Measurements from ENCODE around the gene COL1A1. TPM values are rescaled to one million over a fixed set of nuclear protein-coding genes. Genes with fewer than 3 reads are reported as not detected.

The COL1A1 gene
- total RNA-seq, 1 donor from 2014 or later = 10.1 TPM

DNA sequence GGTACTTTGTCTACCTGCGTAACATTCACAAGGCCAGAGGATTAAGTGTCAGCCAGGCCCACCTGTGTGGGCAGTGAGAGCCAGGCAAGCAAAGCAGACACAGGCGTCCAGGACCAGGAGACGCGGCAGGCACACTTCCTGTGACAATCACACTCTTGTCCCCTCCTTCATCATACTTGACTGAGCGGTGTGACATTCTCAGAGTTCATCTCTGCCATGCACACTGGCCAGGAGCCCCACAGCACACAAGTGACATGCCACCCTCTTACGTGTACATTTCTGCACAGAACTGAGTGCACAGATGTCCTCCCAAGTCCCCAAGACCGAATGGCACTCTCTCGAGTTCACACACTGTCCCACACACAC lies 59.7 kb downstream of the COL1A1 start:
- peaks cover 12% of the 10 kb centered on the region for H3K36me3 Mint-ChIP-seq (ENCODE audit: unreplicated experiment)
- H3K27ac Mint-ChIP-seq (ENCODE audit: unreplicated experiment) = no peak overlapping the region

DNA sequence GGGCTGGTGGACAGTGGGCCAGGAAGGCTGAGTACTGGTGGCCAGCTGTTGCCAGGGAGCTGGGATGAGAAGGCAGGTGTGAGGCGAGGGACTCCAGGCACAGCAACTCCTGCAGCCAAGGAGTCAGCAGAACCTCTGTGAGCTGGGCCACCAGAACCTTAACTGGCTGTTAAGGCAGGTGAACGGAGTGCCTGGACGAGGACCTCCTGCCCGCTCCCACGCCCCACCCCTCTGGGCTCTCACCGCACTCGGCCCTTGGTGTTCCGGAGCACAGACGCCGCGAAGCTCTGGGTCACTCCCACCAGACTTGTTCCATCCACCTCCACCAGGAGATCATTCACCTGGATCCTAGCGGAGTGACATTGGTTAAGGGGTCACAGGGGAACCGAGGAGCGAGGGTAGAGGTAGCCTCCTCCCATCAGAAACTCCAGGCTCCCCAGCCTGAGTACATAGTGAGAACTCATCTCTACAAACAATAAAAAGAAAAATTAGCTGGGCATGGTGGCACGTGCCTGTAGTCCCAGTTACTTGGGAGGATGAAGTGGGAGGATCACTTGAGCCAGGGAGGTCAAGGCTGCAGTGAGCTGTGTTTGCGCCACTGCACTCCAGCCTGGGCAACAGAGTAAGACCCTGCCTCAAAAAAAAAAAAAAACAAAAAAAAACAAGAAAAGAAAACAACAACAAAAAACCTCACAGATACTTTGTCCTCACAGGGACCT lies 60.2 kb downstream of the COL1A1 start:
- Mint-ChIP-seq H3K27ac (ENCODE audit: unreplicated experiment) (peak overlapping the region; percentile 52), H3K4me3 (ENCODE audit: unreplicated experiment) (peak overlapping the region; percentile 25), H3K9me3 (ENCODE audit: unreplicated experiment) (peaks cover 13% of the 10 kb centered on the region), H3K36me3 (ENCODE audit: unreplicated experiment) (peaks cover 12% of the 10 kb centered on the region), H3K4me1 (ENCODE audit: low read depth, unreplicated experiment) (peaks cover 22% of the 10 kb centered on the region), H3K27me3 (ENCODE audit: unreplicated experiment) (peaks cover 30% of the 10 kb centered on the region)
- TF ChIP-seq, protein P1, sequence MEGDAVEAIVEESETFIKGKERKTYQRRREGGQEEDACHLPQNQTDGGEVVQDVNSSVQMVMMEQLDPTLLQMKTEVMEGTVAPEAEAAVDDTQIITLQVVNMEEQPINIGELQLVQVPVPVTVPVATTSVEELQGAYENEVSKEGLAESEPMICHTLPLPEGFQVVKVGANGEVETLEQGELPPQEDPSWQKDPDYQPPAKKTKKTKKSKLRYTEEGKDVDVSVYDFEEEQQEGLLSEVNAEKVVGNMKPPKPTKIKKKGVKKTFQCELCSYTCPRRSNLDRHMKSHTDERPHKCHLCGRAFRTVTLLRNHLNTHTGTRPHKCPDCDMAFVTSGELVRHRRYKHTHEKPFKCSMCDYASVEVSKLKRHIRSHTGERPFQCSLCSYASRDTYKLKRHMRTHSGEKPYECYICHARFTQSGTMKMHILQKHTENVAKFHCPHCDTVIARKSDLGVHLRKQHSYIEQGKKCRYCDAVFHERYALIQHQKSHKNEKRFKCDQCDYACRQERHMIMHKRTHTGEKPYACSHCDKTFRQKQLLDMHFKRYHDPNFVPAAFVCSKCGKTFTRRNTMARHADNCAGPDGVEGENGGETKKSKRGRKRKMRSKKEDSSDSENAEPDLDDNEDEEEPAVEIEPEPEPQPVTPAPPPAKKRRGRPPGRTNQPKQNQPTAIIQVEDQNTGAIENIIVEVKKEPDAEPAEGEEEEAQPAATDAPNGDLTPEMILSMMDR (IDR thresholded peaks at IDR 0.05; ENCODE audit: partially characterized antibody, unreplicated experiment) = no peak
- DNase-seq = no peak

More for the DNA sequence above, 59.7 kb downstream of the COL1A1 start:
- Mint-ChIP-seq H3K4me1 (ENCODE audit: low read depth, unreplicated experiment) (peaks cover 26% of the 10 kb centered on the region), H3K9me3 (ENCODE audit: unreplicated experiment) (peaks cover 15% of the 10 kb centered on the region), H3K4me3 (ENCODE audit: unreplicated experiment) (no peak overlapping the region), H3K27me3 (ENCODE audit: unreplicated experiment) (peaks cover 30% of the 10 kb centered on the region)
- DNase-seq = no peak
- TF ChIP-seq, protein P1 (IDR thresholded peaks at IDR 0.05; ENCODE audit: partially characterized antibody, unreplicated experiment) = no peak

DNA sequence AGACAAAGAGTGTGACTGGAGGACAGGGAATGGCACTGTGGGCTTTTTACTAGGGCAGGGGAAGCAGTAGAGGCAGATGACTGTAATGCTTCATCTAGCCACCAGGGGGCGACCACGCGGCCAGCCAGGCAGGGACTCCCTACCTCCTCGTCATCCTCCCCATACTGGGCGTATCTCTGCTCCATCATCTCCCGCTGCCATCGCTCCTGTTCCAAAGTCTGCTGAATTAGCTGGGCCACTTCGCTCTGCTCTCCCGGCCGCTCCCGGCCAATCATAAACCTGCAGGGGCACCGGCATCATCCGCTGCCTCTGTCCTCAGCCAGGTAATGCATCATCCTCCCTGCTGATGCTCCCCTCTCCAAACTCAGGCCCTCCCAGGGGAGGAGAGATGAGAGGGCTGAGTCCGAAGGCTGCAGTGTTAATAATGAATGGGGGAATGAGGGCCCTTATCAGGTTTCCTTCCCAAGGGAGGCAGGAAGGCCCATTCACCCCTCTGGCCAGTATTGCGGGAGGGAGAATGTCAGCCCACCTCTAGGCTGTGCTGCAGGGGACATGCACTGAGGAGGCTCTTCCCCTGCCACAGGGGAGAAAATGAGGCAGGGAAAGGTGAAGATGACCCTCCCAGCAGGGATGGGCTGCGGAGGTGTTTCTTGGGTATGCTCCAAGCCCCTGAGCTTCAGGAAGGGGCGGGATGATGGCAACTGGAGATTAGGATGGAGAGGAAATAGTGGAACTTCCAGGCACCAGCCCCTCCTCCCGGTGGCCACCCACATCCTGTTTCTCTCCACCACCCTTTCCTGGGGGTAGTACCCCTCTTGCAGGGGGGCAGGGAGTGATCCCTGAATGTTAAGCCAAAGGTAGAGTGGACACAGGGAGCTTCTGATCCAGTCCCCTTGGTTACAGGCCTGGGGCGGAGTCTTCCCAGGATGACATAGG lies 61.2 kb downstream of the COL1A1 start:
- peaks cover 13% of the 10 kb centered on the region for H3K9me3 Mint-ChIP-seq (ENCODE audit: unreplicated experiment)
- peaks cover 12% of the 10 kb centered on the region for H3K36me3 Mint-ChIP-seq (ENCODE audit: unreplicated experiment)
- DNase-seq = peak; percentile 89
- peaks cover 21% of the 10 kb centered on the region for H3K4me1 Mint-ChIP-seq (ENCODE audit: low read depth, unreplicated experiment)
- peak overlapping the region; percentile 71 for H3K4me3 Mint-ChIP-seq (ENCODE audit: unreplicated experiment)
- H3K27ac Mint-ChIP-seq (ENCODE audit: unreplicated experiment) = peak overlapping the region; percentile 86
- TF ChIP-seq, protein P1 (IDR thresholded peaks at IDR 0.05; ENCODE audit: partially characterized antibody, unreplicated experiment) = peak; percentile 97
- peaks cover 28% of the 10 kb centered on the region for H3K27me3 Mint-ChIP-seq (ENCODE audit: unreplicated experiment)

DNA sequence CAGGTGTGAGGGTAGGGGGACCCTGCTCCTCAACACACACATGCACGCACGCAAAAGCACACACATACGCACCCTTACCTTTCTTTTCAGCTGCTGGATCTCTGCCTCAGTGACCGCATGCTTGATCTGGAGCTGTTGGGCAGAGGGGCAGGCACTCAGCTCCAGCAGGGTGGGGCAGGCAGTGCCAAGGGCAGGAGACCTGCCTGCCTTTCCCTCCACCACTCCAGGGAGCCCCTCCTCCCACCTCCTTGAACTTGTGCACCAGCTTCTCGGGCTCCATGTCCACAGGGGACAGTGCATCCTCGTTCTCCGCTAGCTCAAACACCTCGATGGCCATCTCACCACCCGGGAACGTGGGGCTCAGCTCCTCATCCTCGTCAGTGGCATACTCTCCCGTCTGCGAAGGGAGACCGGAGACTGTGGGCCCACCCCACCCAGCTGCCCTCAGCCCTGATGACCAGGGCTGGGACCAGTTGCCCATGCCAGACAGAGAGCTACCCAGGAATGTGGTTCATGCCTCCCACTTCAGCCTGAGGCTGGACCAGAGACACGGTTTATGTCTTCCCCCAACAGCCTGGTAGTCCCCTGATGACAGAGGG lies 62.1 kb downstream of the COL1A1 start:
- TF ChIP-seq, protein P1 (IDR thresholded peaks at IDR 0.05; ENCODE audit: partially characterized antibody, unreplicated experiment) = no peak
- no peak overlapping the region for H3K27ac Mint-ChIP-seq (ENCODE audit: unreplicated experiment)
- no peak overlapping the region for H3K4me3 Mint-ChIP-seq (ENCODE audit: unreplicated experiment)
- peaks cover 28% of the 10 kb centered on the region for H3K27me3 Mint-ChIP-seq (ENCODE audit: unreplicated experiment)
- peaks cover 21% of the 10 kb centered on the region for H3K4me1 Mint-ChIP-seq (ENCODE audit: low read depth, unreplicated experiment)
- no peak for DNase-seq
- peaks cover 11% of the 10 kb centered on the region for H3K9me3 Mint-ChIP-seq (ENCODE audit: unreplicated experiment)
- H3K36me3 Mint-ChIP-seq (ENCODE audit: unreplicated experiment) = peaks cover 10% of the 10 kb centered on the region
